GM19463 (cell line): ENCODE results near the gene RGS19.

Experiments
- ATAC-seq: cut with Tn5 transposase; IDR thresholded peaks from one replicate; pipeline ENCODE4 v1.9.1; 2021; ENCODE audit warnings: mild to moderate bottlenecking, moderate library complexity; ENCODE audit not compliant: unreplicated experiment

RGS19 gene

DNA sequence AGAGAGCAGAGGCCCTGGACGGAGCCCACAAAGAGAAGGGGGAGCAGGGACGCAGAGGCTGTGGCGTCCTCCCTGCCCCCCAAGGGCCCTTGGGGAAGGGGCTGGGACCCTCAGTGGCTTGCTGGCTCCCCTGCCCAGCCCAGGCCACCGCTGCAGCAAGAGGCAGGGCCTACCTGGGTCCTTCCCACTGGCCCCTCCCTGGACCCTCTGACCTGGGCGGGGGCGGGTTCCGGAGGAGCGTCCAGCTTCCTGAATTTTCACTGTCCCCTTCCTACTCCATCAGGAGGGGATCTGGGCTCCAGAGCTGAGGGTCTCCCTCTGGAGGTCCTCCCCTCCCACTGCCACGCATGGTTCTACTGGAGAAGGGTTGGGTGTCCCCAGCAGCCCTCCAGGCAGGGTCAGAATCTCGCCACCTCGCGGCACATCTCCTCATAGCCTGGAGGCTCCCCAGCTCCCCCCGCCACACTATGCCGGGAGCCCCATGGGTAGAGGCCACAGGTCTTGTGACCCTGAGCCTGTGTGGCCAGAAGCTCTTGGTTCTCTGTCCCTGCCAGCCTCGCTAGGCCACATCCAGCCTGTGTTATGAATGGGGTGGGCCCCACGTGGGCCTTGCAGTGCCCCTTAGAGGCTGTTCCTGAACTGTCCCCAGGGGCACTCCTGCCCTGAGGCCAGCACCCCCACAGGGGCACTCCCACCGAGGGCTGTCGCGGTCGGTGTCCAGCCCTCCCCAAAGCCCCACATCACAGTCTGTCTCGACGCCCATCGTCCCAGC, 28.9 kb downstream of the RGS19 start:
- no peak for ATAC-seq

DNA sequence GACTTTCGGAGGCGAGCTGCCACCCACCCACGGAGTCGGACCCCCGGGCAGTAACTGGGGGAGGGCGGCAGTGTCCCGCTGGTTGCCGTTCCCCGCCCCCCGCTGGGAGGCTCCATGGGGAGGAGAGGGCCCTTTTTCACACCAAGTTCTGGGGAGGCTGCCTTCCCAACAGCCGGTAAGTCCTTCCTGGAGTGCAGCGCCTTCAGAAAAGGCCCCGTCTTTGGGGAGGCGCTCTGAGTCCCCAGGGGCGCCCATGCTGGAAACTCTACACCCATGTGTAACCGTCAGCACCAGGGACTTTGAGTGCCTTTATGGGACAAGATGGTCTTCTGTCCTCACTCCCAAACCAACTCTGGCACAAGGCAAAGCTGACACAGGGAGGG, 29.4 kb downstream of the RGS19 start:
- no peak for ATAC-seq

DNA sequence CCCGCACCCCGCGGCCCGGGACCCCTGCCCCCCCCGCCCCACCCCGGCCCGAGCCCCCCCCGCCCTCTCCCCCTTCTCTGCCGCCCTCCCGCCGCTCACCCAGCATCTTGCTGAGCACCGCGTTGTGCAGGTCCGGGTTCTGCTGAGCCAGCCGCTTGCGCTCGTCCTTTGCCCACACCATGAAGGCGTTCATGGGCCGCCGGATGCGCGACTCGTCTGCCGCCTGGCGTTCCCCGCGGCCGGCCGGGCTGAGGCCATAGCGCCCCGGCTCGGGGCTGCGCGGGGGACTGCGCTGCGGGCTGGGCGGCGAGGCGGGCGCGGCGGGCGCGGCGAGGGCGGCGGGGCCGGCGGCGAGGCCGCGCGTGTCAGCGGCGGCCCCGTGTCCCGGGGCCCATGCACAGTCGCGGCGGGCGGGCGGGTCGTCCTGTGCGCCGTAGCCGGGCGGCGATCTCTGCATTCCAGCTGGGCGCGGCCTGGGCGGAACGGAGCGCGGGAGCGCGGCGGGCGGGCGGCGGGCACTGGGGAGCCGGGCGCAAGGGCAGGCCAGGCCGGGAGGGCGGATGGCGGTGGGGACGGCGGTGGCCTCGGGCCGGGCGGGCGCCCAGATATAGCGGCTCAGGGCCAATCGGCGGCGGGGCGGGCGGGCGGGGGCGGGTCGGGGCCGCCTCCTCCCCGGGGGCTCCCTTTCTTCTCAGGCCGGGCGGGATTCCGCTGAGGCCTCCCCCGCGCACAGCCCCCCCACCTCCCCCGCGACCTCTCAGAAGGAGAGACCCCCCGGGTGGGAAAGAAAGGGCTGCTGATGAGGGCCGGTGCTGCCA, 30.0 kb downstream of the RGS19 start, which contains the start of gene SOX18:
Gene SOX18, minus strand, starts transcription at position 580 of the 818 bp plus-strand sequence. Its CDS starts 123 bp downstream, at position 457.
- no peak for ATAC-seq

DNA sequence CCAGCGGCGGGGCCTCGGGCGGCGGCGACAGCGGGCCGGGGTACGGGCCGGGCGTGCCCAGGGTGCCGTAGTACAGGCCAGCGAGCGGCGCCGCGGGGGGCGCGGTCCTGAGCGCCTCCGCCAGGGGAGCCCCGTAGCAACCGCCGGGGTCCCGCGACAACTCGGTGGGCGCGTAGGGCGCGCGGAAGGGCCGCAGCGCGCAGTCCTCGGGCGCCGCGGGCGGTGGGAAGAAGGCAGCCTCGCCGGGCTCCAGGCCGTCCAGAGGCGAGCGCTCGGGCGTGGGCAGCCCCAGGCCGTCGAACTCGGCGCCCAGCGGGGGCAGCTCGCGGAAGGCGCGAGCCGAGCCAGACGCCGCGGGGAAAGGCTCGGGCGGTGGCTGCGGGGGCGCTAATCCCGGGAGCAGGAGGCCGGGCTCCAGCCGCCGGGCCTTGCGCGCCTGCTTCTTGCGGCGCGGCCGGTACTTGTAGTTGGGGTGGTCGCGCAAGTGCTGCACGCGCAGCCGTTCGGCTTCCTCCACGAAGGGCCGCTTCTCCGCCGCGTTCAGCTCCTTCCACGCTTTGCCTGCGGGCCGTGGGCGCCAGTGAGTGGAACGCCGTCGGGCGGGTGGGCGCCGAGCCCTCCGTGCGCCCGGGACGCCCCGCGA, 30.8 kb downstream of the RGS19 start:
- no peak for ATAC-seq

DNA sequence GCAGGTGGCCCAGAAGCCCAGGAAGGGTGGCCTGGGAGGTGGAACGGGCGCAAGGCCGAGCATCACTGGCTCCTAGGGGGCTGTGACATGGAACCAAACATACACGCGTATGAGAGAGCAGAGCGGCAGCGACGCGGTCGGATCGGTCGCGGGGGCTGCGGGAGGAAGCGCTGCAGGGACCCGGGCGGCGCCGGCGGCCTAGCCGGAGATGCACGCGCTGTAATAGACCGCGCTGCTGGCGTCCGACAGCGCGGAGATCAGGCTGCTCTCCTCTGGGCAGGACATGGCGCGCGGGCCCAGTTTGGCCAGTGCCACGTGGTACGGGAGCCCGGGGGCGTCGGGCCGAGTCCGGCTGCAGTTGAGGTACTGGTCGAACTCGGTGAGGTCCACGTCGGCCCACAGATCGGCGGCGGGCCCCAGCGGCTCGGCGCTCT, 31.3 kb downstream of the RGS19 start:
- ATAC-seq = no peak

DNA sequence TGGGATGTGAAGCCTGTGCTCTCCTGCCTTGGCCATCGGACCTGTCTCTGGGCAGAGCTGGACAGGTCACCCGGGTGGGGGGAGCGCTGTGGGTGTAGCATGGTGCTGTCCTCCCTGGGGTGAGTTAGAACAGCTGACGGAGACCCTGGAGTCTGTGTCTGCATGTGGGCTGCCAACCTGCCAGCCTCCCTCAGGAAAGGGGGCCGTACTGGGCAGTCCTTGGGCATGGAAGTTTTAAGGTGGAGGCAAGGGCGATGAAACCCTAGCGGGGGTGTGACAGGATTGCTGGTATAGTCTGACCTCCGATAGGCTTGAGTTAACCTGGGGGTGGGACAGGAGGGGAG, 32.3 kb downstream of the RGS19 start:
- no peak for ATAC-seq

DNA sequence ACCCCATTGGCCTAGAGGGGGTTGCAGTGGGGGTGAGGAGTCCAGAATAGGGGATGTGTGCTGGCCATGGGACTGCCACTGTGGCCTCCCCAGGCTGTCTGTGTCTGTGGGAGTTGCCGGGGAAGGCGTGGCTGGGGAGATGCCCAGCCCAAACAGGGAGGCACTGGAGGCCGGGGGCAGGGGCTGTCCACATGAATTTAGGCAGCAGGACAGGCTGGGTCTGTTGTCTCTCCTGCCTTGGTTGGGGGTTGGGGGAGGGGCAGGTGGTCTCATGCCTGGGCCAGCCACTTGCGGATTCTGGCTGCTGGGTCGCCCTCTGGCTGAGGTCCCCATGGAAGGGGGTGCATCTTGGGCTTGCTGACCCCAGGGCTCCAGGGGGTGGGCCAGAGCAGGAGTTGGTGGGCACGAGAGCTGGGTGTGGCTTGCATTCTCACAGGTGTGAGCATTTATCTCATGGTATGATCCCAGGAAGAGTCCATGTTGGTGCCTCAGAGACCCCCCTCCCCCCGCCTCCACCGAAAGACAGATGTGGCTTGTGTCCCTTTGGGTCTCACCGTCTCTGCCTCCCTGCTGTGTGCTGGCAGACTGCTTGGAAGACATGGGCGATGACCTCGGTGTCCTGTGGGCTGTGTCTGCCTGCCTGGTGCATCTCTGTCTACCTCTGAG, 33.8 kb downstream of the RGS19 start:
- no peak for ATAC-seq

DNA sequence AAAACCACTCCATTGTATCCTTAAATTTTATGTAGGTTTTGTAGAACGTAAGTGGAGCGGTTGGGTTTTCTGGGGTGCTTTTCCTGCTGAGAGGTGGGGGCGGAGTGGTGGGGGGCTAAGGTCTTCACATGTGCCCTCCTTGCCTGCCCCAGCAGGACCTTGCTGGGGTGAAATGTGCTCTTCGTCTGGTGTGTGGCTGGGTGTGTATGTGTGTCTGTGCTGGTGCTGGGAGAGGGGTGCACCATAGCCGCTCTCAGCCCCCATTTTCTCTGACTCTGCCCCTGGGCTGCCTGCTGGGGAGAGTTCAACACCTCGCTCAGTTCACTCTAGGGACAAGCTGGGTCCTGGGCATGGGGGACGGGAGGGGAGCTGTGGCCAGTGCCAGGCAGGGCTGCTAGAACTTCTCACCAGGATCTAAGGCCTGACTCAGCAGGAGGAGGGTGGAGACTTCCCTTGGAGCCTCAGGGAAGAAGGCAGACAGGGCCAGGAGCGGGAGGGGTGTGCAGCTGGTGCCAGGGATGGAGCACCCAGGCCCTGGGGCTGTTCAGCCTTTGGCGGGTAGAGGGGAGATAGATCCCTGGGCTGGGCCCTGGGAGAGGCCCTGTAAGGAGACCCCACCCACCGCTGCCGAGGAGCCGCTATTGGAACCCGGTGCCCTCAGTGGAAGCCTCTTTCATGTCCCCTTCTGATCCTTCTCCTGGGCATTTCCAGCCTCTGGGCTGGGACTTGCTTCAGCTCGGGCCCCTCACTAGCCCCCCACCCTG, 34.7 kb downstream of the RGS19 start:
- no peak for ATAC-seq

DNA sequence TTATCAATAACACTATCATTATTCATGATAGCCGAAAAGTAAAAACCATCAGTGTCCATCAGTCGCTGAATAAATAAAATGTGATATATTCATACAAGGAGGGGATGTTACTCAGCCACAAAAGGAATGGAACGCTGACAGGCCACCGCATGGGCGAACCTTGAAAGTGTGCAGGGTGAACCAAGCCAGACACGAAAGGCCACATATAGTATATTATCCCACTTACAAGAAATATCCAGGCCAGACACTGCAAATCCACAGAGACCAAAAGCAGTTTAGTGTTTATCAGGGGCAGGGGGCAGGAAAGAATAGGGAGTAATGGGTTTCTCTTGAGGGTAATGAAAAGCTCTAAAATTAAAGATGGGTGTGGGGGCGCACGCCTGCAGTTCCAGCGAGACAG, 35.5 kb downstream of the RGS19 start:
- ATAC-seq = no peak

DNA sequence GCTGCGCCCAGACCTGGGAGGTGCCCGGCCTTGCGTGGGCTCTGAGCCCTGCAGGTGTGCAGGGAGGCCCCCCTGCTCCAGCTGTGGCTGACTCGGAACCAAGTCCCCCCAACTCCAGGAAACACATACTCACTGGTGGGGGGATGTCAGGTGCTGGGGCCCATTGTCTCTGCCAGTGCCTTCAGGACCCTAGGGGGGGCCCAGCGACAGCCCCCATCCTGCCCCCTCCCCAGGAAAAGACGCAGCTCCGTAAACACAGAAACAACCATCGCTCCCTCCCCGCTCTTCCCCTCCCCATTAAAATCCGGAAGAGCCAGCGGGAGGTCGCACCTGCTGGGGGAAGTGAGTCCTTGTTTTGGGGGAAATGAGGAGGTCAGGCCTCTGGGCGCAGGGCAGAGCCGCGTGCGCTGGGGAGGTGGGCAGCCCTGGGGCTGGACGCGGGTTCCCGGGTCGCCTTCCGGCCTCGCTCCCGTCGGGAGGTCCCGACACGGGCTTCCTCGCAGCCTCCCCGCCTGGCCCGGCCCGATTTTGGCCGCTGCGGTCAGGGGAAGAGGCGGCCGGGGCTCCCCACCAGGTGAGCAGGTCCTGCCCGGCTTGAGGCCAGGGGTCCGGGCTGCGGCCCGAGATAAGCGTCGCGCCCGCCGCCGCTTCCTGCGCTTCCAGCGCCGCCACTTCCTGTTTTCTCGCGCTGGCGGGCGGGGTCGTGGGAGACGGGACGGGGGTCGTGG, 37.1 kb downstream of the RGS19 start:
- ATAC-seq = no peak

DNA sequence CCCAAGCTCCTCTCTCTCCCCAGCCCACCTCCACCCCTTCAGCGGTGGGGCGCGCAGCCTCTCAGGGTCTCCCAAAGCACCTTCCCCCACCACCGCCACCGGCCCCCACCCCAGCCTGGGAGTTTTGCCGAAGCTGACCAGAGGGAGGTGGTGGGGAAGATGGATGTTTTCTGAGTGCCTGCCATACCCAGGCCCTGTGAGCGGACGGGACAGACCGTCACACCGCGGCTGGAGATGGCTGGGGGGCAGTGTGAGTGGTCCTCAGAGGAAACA, 37.6 kb downstream of the RGS19 start:
- ATAC-seq = no peak

DNA sequence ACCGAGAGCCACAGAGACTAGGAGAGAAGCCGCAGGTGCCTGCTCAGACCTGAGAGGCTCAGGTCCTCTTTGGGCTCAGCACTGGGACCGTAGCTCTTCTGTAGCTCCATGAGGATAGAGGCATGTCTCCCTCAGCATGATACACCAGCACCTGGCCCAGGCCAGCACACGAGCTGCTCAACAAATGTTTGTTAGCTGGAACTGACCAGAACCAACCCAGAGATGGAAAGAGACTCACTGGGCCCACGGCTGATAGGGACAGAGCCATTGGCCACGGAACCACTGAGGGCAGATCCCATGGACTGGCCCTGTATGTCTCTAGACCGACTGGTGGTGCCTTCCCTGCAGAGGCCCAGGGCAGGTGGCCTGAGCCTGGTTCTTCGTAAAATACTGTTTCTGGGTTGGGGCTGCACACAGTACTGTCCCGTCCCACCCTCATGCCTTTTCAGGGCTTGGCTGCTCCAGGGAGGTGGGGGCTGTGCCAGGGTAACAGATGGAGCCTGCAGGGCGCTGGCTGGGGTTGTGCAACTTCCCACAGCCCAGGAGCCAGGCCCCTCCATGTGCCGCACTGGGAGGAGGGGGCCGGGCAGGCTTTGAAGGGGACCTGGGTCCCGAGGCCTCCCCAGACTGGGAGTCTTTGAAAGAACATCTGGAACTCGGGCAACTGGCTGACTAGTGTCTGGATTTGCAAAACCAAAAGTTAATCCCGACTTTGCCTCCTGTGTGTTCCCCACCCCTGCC, 38.1 kb downstream of the RGS19 start:
- ATAC-seq = no peak

DNA sequence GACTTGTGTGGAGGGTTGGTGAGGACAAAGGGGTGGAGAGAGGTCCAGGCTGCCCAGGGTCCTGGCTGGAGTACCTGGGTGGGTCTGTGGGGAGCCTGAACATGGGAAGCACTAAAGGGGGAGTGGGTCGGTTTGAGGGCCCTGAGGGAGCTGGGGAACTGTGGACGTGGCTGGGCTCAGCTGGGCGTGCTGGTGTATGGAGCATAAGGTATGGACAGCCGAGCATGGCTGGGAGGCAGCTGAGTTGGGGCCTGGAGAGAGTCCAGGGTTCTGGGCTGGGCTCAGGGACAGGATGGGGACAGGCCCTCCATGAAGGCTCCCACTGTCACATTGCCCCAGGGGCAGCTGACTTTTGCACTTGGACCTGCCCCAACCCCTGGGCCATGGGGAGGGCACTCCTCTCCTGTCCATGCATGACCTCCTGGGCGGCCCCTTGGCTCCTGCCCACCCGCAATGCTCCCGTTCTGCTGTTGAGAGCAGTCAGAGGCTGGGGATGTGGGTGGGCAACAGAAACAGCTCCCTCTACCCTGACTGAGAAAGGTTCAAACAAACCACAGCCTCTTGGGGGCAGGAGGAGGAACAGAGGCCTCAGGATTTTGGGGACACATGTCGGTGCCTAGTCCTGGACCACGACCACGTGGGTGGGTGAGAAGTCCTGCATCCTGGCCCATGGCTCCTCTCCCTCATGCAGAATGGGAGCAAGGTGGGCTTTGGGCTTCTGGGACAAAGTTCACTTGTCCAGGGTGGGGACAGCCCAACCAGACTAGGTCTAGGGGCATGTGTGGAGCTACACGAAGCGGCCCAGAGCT, 38.9 kb downstream of the RGS19 start:
- no peak for ATAC-seq

DNA sequence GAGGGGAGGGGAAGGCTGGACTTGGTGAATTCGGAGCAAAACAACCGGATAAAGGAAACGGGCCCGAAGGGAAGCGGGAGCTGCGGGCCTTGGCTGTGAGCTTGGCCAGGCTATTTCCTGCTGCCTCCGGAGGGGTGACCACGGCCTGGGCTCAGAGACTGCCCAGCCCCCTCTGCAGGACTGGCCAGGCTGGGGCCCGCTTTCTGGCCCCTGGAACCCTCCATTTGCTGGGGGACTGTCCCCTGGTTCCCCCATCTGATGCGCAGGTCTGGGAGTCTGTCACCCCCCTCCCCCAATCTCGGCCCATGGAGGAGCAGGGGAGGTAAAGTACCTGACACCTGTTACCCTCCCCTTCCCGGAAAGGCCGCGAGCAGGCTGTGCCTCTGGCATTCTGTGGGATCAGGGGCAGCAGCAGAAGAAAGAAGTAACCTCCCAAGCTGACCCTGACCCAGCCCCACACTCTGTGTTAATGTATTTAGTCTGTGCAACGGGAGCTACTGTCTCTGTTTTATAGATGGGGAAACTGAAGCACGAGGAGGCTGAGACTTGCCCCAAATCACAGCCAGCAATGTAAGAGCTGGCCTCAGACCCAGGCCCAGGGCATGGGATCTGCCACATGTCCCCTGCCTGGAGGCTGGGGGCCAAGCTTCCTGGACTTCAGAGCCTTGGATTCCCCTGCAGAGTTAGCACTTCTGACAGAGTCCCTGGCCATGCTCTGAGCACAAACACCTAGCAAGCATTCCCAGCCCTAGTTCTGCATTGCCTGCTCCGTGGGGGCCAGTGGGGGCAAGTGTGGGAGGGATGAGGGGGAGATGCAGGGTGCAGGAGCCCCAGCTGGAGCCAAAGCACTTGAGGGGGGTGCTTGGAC, 39.8 kb downstream of the RGS19 start:
- ATAC-seq = no peak

DNA sequence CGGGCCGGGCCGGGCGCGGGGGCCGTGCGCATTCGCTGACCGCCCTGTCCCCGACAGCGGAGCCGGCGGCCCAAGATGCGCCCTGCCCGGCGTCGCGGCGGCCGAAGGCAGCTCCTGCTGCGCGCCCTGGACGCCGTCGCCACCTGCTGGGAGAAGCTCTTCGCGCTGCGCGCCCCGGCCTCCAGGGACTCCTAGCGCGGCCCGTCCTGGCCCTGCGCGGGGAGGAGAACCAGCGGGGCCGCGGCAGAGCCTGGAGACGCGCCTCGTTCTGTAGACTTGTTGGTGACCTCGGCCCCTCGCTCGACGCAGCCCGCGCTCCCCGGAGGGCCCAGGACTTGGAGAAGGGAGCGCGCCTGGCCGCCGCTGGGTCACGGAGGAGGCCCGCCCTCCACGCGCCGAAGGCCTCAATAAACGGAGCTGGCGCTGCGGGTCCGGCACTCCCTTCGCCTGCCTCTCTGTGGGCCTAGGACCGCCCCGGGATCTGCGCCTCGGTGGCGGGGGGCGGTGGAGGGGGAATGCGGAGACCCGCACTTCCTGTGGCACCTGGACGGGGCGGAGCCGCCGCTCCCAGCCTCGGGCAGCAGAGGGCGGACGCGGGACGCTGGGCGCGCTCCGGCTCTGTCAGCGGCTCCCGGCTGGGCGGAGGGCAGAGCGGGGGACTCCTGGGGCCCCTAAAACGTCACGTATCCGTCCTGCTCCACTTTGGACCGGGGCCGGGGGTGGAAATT, 40.6 kb downstream of the RGS19 start:
- ATAC-seq = peak; percentile 60

DNA sequence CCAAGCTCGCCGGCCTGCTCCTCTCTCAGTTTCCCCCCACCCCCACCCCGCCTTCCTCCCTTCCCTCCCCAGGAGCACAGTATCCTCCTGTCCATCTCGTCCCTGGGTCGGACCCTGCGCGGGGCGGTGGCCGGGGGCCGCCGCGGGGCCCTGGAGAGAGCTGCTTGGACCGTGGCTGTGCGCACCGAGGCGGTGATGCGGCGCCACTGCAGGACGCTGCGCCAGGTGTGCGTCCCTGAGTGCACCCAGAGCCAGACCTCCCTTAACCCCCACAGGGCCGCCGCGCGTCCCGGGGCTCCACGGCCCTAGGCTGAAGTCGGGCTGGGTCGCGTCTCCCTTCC, 41.1 kb downstream of the RGS19 start:
- peak; percentile 29 for ATAC-seq
